GM12874 (cell line): ENCODE data around the gene CLCN3.

Experiments used
- CTCF ChIP-seq: IDR thresholded peaks from 2 replicates; pipeline ENCODE4 v1.5.1; 2011; ENCODE audit warnings: low read depth, mild to moderate bottlenecking, control low read depth, low read length, moderate library complexity; ENCODE audit not compliant: insufficient read depth

Gene CLCN3

GRCh38 chr4:169698331-169698730, 78.0 kb downstream of the CLCN3 start:
- TF ChIP-seq CTCF = no peak

GRCh38 chr4:169707958-169708643, 87.7 kb downstream of the CLCN3 start:
- no peak for TF ChIP-seq CTCF

GRCh38 chr4:169715826-169716225, 95.4 kb downstream of the CLCN3 start:
- no peak for TF ChIP-seq CTCF

- TF ChIP-seq CTCF = no peak
These were observed 96.3 kb downstream of the CLCN3 start for GRCh38 chr4:169716677-169717076.

- no peak for TF ChIP-seq CTCF
These were observed 100.2 kb downstream of the CLCN3 start for GRCh38 chr4:169720529-169720928.

- TF ChIP-seq CTCF = no peak
These were observed 103.0 kb downstream of the CLCN3 start for GRCh38 chr4:169723207-169723965.

- TF ChIP-seq CTCF = no peak
These were observed 103.9 kb downstream of the CLCN3 start for GRCh38 chr4:169724260-169724659.
